ENCODE measurements around the gene RYR1.

The RYR1 gene

DNA sequence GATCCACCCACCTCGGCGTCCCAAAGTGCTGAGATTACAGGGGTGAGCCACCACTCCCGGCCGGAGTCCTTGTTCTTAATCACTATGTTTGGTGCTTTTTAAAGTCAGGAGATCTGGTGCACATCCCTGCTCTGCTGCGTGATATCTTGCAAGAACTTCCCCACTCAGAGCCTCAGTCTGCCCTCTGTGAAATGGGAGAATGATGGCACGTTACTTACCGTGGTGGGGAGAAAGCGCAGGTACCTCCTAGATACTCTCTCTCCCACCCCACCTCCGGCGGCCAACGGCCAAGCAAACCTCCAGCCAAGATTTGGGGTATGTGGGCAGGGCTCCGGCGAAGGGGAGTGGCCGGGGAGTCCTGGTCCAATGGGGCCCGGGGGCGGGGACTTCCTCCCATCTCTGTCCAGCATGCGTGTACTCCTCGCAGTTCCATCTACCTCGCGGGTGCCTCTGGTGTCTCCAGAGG, at the start of gene RYR1:
Gene RYR1 (plus strand): TSS at position 424 of the 466 bp plus-strand sequence. CDS start 139 bp downstream, outside the sequence.
- H3K9me3 Mint-ChIP-seq (ENCODE audit: low read depth): no peaks in the 10 kb centered on the region
- H3K27ac Mint-ChIP-seq: no peak within 1 kb of the TSS
- peaks cover 13% of the 10 kb centered on the region for H3K4me1 Mint-ChIP-seq (ENCODE audit: low read depth)
- no peaks in the 10 kb centered on the region for H3K36me3 Mint-ChIP-seq
- H3K4me3 Mint-ChIP-seq: no peak within 1 kb of the TSS
- H3K27me3 Mint-ChIP-seq: peaks cover 11% of the 10 kb centered on the region

DNA sequence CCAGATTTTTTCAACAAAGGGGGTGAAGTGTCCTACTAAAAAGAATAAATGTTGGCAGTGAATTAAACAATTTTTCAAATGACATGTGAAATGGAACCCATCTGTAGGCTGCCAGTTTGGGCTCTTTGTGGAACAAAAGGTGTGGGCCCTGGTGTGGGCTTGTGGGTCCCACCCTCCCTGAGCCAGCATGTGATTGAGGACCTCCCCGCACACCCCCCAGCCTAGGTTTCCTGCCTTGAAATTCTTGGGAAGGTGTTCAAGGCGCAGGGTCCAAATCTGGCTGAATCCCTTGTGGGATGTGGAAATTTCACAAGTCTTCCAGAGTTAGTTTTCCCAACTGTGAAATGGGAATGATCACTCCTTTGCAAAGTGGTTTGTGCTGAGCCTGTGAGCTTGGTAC, 49.7 kb upstream of the RYR1 start:
- H3K27ac Mint-ChIP-seq: no peak overlapping the region
- no peak overlapping the region for H3K4me3 Mint-ChIP-seq
- H3K36me3 Mint-ChIP-seq: peaks cover 25% of the 10 kb centered on the region
- peaks cover 3% of the 10 kb centered on the region for H3K27me3 Mint-ChIP-seq
- peaks cover 15% of the 10 kb centered on the region for H3K4me1 Mint-ChIP-seq (ENCODE audit: low read depth)
- H3K9me3 Mint-ChIP-seq (ENCODE audit: low read depth): no peaks in the 10 kb centered on the region

DNA sequence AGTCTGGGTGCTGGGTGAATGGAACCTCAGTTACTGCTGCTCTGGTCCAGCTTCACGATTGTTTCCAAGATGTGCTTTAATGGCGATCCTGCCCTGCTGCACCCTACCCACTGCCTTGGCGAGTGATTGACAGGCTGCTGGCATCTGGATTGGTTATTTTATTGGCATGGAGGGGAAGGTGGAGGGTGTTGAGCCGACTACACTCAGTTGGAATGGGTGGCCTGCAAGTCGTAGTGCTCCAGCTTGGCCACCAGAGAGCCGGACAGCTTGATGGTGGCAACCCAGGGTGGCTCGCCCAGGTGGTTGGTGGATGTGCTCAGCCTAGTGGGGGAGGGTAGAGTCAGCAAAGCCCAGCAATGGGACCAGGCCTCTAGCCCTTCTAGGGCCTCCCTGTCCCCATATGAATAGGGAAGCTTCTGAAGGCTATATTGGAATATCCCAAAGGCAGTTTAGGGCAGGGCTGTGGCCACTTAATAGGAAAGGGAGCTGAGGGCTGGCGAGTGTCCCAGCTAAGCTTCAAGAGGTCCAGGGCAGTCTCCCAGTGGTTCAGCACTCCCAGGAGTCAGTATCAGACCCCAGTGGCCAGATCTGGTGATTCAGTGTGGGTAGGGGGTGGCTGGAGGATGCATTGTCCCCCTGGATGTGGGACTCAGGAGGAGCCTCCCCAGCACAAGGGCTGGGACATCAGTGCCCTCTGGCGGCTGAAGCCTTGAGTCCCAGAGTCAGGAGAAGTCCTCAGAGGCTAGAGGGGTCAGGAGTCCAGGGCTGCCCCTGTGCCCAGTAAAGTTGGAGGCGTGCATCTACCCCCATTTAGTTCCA, 49.1 kb upstream of the RYR1 start:
- Mint-ChIP-seq H3K27me3 (peaks cover 3% of the 10 kb centered on the region), H3K27ac (no peak overlapping the region), H3K4me1 (ENCODE audit: low read depth) (peaks cover 17% of the 10 kb centered on the region), H3K36me3 (peaks cover 24% of the 10 kb centered on the region), H3K4me3 (no peak overlapping the region), H3K9me3 (ENCODE audit: low read depth) (no peaks in the 10 kb centered on the region)

DNA sequence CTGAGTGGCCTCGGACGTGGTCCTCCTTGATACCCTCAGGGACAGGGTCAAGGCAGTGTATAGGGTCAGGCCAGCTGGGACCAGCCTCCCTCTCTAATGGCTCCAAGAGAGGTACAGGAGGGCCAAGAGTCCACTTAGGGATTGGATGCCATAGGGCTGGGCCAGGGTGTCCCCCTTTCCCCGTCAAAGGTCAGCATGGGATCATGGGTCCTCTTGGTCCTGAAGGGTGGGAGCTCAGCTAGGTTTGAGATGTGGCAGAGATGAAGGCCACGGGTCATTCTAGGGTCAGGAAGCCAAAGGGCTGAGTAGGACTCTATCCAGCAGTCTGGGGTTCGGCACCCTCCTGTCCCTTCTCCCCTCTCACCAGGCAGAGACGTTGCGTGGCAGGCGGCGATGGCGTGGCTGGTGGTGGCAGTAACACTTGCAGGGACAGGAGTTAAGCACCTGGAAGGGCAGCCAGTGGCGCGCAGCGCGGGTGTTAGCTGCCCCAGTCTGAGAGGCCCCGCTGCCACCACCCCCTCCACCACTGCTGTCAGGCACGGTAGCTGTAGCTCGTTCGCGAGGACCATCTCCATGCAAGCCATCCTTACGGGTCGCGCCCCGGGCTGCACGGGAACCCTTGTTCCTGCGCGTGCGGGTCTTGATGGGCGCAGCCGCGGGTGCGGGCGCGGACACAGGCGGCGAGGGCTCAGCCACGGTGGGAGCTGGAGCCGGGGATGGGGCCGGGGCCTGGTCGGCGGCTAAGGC, 48.3 kb upstream of the RYR1 start:
- no peak overlapping the region for H3K27ac Mint-ChIP-seq
- peaks cover 3% of the 10 kb centered on the region for H3K27me3 Mint-ChIP-seq
- H3K9me3 Mint-ChIP-seq (ENCODE audit: low read depth): no peaks in the 10 kb centered on the region
- peaks cover 18% of the 10 kb centered on the region for H3K4me1 Mint-ChIP-seq (ENCODE audit: low read depth)
- no peak overlapping the region for H3K4me3 Mint-ChIP-seq
- H3K36me3 Mint-ChIP-seq: peaks cover 20% of the 10 kb centered on the region

DNA sequence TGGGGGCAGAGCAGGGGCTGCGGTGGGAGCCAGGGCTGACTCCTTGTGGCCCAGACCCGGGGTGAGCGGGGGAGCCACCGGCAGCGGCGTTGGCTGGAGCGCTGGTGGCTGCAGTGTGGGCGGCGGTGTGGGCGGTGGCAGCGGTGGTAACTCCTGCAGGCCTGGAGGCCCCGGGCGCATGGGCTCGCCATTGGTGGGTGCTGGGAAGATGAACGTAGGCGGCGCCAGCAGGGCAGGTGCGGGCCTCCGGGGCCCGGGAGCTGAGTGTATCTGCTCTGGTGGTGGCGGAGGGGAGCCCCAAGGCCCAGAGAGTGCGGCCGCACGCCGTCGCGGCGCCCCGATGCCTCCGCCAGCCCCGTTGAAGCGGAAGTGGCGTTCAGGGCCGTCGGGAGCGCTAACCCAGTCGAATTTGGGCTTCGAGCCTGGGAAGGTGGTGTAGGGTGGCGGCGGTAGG, 47.7 kb upstream of the RYR1 start:
- Mint-ChIP-seq H3K4me3 (no peak overlapping the region), H3K27me3 (peaks cover 3% of the 10 kb centered on the region), H3K36me3 (peaks cover 18% of the 10 kb centered on the region), H3K27ac (no peak overlapping the region), H3K4me1 (ENCODE audit: low read depth) (peaks cover 18% of the 10 kb centered on the region), H3K9me3 (ENCODE audit: low read depth) (no peaks in the 10 kb centered on the region)

DNA sequence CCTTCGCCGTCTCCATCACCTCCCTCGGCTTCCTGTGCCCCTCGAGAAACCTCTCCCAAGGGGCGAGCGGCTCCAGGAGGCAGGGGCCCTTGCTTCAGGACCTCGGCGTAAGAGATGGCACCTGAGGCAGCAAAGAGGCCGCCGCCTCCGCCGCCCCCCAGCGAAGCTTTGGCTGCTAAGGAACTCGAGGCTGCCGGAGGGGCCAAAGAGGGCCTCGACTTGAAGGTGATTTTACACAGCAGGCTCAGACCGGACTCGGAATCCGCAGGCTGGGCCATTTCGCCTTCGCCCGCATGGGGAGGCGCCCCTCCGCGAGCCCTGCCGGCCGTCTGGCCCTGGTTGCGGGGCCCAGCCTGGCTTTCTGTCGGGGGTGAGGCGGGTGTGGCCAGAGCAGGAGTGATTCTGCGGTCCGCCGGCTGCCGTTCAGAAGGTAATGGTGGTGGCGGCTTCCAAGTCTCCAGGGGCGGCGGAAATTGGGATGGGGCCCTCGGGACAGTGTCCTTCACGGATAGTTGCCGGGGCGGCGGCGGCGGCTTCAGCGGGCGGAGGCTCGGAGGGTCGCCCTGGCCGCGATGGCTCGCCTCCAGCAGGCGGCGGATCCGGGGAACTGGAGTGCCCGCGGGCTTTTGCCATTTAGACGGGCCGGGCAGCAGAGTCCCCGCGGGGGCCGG, 47.1 kb upstream of the RYR1 start:
- Mint-ChIP-seq H3K4me3 (no peak overlapping the region), H3K4me1 (ENCODE audit: low read depth) (peaks cover 18% of the 10 kb centered on the region), H3K36me3 (peaks cover 16% of the 10 kb centered on the region), H3K9me3 (ENCODE audit: low read depth) (no peaks in the 10 kb centered on the region), H3K27me3 (peaks cover 3% of the 10 kb centered on the region), H3K27ac (no peak overlapping the region)

DNA sequence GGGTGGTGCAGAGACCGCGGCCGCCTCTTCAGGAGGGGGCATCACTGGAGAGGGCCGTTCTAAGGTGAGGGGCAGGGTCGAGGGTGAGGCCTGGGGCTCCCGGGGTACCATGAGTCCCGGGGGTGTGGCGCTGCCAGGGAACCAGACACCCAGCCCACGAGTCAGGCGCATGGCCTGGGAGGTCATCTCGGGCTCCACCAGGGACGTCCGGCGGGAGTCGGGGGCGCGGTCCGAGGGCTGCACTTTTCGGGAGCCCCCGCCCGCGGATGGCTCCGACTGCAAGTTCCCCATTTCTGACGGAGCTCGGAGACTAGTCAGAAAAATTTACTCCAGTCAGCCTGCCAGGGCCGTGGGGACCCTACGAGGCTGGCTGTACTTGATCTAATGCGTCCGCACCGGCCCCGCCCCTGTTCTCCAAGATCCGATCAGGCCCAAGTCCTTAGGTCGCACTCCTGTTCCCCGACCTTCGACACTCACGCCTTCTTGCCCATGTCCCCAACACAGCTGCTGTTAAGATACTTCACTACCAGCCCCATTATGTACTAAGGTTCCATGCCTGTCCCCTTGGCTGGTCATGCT, 46.4 kb upstream of the RYR1 start:
- peaks cover 13% of the 10 kb centered on the region for H3K36me3 Mint-ChIP-seq
- H3K4me1 Mint-ChIP-seq (ENCODE audit: low read depth): peaks cover 18% of the 10 kb centered on the region
- H3K27me3 Mint-ChIP-seq: peaks cover 3% of the 10 kb centered on the region
- H3K27ac Mint-ChIP-seq: peak overlapping the region; percentile 28
- H3K4me3 Mint-ChIP-seq: peak overlapping the region; percentile 87
- no peaks in the 10 kb centered on the region for H3K9me3 Mint-ChIP-seq (ENCODE audit: low read depth)

DNA sequence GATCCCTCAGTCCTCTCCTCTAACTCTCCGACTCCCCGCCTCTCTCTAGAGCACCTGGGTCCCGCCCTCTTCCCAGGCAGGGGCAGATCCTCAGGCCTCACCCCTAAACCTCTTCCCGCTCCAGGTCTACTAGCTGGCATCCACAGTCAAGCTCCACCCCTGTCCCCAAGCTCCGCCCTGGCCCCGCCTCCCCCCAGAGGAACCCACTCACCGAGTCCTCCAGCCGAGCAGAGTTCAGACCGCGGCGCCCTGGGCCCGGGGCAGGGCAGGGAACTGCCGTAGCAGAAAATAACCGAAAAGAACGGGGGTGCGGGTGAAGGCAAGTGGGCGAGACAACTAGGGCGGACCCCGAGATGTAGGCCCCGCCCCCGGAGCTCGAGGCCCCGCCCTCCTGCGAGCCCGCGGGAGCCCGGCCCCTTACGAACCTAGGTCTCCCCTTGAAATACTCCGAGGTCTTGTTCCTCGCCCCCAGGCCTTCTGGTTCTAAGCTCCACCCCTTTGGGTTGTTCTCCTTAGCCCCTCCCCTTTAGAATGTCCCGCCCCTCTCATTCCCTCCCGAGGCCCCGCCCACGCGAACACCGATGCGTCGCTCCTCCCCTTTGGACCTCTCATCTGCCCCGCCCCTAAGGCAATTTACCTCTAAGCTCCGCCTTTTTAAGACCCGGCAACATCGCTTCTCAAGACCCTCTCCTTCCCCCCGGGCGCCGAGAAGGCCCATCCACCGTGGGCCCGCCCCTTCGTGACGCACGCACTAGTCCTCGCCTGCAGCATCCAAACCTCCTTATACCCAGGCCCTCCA, 45.7 kb upstream of the RYR1 start, which contains the start of gene GGN:
Gene GGN (minus strand): TSS at position 485 of the 799 bp plus-strand sequence. CDS start 773 bp downstream, outside the sequence.
- Mint-ChIP-seq H3K4me1 (ENCODE audit: low read depth) (peaks cover 18% of the 10 kb centered on the region), H3K9me3 (ENCODE audit: low read depth) (no peaks in the 10 kb centered on the region), H3K4me3 (peak within 1 kb of the TSS; percentile 91), H3K36me3 (peaks cover 10% of the 10 kb centered on the region), H3K27me3 (peaks cover 3% of the 10 kb centered on the region), H3K27ac (peak within 1 kb of the TSS; percentile 28)

DNA sequence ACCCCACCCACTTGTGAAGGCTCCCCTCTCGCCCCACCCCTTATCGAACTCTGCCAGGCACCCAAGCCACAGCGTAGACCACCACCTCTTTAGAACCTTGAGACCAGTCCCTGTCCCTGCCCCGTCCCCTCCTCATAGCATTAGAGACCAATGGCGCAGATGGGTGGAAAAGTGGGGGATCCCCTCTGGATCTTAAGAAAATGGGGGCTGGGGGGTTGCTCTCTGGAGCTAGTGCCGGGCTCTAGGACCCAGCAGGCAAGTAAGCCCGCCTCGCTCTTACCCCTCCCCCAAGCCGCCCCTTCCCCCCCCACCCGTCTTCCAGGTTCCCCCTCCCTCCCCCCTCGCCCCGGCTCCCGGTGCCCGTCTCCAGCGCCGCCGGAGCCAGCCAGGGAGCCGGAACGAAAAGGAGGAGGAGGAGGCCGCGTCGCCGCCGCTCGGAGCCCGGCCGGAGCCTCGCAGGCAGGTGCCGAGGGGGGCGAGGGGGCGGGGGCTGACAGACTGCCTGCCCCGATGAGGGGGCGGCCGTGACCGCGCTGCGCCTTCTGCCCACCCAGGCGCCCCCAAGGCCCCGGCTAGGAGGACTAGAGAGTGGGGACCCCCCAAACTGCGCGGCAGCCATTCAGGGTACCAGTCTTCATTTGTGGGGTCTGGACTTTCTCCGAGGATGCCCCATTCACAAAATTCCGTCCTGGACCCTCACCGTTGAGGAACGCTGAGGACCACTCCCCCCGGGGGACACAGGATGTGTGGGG, 45.0 kb upstream of the RYR1 start, which contains the start of gene SPRED3:
Gene SPRED3 (plus strand): TSS at position 349 of the 752 bp plus-strand sequence. CDS start 1,606 bp downstream, outside the sequence.
- peak within 1 kb of the TSS; percentile 91 for H3K4me3 Mint-ChIP-seq
- H3K36me3 Mint-ChIP-seq: peaks cover 6% of the 10 kb centered on the region
- no peak within 1 kb of the TSS for H3K27ac Mint-ChIP-seq
- H3K27me3 Mint-ChIP-seq: peaks cover 3% of the 10 kb centered on the region
- peaks cover 18% of the 10 kb centered on the region for H3K4me1 Mint-ChIP-seq (ENCODE audit: low read depth)
- H3K9me3 Mint-ChIP-seq (ENCODE audit: low read depth): no peaks in the 10 kb centered on the region

DNA sequence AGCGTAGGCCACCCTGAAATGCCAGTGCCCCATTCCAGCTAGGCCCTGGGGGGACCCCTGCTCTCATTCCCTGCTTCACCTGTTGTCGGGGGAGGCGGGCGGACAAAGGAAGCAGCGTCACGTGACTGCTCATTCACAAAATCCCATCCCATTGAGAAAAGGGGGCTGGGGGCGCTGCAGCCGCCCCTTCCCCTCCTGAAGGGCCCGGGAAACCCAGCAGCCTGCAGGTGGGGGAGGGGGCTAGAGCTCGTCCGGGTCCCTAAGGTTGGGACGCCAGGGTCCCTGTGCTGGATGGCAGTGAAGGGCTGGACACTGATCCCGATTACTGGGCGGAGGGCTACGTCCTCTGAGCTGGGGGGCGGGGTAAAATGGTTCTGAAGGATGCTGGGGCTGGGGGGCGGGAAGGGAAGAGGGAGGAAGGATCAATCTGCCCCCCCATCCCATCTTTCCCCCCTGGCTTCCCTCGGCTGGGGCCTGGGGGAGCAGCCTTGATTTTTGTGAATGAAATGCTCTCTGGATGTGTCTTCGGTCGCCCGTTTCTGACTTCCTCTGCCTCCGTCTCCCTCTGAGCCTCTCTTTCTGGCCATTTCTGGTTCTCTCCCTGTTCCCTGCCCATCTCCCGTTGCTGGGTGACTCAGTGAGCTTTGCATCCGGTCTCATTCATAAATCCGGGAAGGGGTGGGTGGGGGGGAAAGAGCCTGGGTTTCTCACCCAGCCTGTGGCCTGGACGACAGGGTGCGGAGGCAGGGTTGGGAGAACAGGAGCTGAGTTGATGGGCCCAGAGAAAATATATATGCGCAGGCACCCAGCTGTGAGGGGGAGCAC, 44.2 kb upstream of the RYR1 start:
- peaks cover 3% of the 10 kb centered on the region for H3K27me3 Mint-ChIP-seq
- peaks cover 22% of the 10 kb centered on the region for H3K4me1 Mint-ChIP-seq (ENCODE audit: low read depth)
- peak overlapping the region; percentile 62 for H3K4me3 Mint-ChIP-seq
- H3K27ac Mint-ChIP-seq: no peak overlapping the region
- H3K9me3 Mint-ChIP-seq (ENCODE audit: low read depth): no peaks in the 10 kb centered on the region
- H3K36me3 Mint-ChIP-seq: peaks cover 4% of the 10 kb centered on the region

DNA sequence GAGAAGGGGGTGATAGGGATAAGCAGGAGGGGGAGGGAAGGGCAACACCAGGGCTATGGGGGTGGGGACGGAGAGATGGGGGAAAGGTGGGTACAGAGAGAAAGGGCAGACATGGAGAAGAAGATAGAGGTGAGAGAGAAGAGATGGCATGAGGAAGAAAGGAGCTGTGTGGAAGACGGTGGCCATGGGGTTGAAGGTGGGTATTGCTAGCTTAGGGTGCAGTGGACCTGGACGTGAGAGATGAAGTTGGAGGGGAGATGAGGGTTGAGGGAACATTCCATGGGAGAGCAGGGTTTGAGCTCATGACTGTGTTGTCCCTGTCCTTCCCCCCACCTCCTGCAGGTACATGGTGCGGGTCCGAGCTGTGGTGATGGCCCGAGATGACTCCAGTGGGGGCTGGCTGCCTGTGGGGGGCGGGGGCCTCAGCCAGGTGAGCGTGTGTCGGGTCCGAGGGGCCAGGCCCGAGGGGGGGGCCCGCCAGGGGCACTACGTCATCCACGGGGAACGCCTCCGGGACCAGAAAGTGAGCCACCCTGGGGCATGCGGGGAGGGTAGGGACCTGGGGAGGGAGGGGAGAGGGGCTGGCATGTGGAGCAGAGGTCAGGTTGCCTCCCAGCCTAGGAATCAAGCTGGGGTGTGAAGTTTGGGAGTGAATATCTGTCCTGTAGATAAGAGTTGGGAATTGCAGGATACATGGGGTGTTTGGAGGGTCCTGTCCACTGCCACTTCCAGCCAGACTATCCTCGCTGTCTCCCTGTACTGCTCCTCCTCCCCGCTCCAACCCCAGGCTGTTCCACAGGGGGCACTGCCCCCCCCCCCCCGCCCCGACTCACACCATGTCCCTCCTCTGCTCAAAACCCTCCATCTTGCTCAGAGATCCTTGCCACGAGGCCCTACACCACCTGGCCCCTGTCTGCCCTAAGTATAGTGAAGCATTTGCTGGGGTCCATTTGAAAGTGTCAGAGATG, 43.2 kb upstream of the RYR1 start:
- H3K36me3 Mint-ChIP-seq: peaks cover 2% of the 10 kb centered on the region
- H3K9me3 Mint-ChIP-seq (ENCODE audit: low read depth): no peaks in the 10 kb centered on the region
- peaks cover 3% of the 10 kb centered on the region for H3K27me3 Mint-ChIP-seq
- H3K4me3 Mint-ChIP-seq: no peak overlapping the region
- H3K27ac Mint-ChIP-seq: no peak overlapping the region
- H3K4me1 Mint-ChIP-seq (ENCODE audit: low read depth): peaks cover 25% of the 10 kb centered on the region
